Measurements from ENCODE around the gene CIPC.
A peak's percentile ranks its signal among the peaks of the same experiment; 100 is the strongest.

CIPC gene

GRCh38 chr14:77071938-77072388 lies 26.1 kb upstream of the CIPC start:
- DNase-seq: no peak

- DNase-seq: no peak
Observed at GRCh38 chr14:77074969-77075368, 23.1 kb upstream of the CIPC start.

GRCh38 chr14:77076113-77076631 lies 21.9 kb upstream of the CIPC start:
- no peak for DNase-seq

- DNase-seq: no peak
Observed at GRCh38 chr14:77077040-77077439, 21.0 kb upstream of the CIPC start.

GRCh38 chr14:77082356-77082755 lies 15.7 kb upstream of the CIPC start:
- no peak for DNase-seq

- no peak for DNase-seq
Observed at GRCh38 chr14:77083082-77083481, 15.0 kb upstream of the CIPC start.

- no peak for DNase-seq
Observed at GRCh38 chr14:77084985-77085384, 13.1 kb upstream of the CIPC start.

- no peak for DNase-seq
Observed at GRCh38 chr14:77085538-77085937, 12.5 kb upstream of the CIPC start.

GRCh38 chr14:77086017-77086727 lies 11.9 kb upstream of the CIPC start:
- no peak for DNase-seq

- DNase-seq: no peak
Observed at GRCh38 chr14:77086951-77087350, 11.1 kb upstream of the CIPC start.

GRCh38 chr14:77087631-77088030 lies 10.4 kb upstream of the CIPC start:
- DNase-seq: no peak

- DNase-seq: peak; percentile 76
Observed at GRCh38 chr14:77088219-77088618, 9.8 kb upstream of the CIPC start.

GRCh38 chr14:77088645-77089044 lies 9.4 kb upstream of the CIPC start:
- DNase-seq: no peak

GRCh38 chr14:77091518-77091917 lies 6.5 kb upstream of the CIPC start:
- no peak for DNase-seq

GRCh38 chr14:77092676-77093075 lies 5.4 kb upstream of the CIPC start:
- no peak for DNase-seq

- DNase-seq: peak; percentile 48
Observed at GRCh38 chr14:77094672-77095284, 3.3 kb upstream of the CIPC start.

- DNase-seq: no peak
Observed at GRCh38 chr14:77097006-77097699, 905 bp upstream of the CIPC start.

GRCh38 chr14:77098529-77099353 lies 683 bp downstream of the CIPC start:
- no peak for DNase-seq

GRCh38 chr14:77099425-77100167 lies 1.5 kb downstream of the CIPC start:
- no peak for DNase-seq

- no peak for DNase-seq
Observed at GRCh38 chr14:77100961-77101360, 2.9 kb downstream of the CIPC start.

GRCh38 chr14:77102154-77102553 lies 4.1 kb downstream of the CIPC start:
- no peak for DNase-seq

- DNase-seq: no peak
Observed at GRCh38 chr14:77103475-77103874, 5.4 kb downstream of the CIPC start.

Measured in NCI-H1048 (cell line).